HG03108 (cell line): ENCODE measurements around the gene PYHIN1.

Experiments
- ATAC-seq: cut with Tn5 transposase; IDR thresholded peaks from one replicate; pipeline ENCODE4 v1.9.1; 2021; ENCODE audit warnings: moderate library complexity; ENCODE audit not compliant: unreplicated experiment

Gene PYHIN1

GRCh38 chr1:158931055-158931737, at the start of gene PYHIN1:
TSS of gene PYHIN1 (plus strand) at chr1:158931552. CDS start at chr1:158936911, 5,359 bp downstream.
- ATAC-seq, result no peak

GRCh38 chr1:158893654-158894053, 37.7 kb upstream of the PYHIN1 start:
- no peak for ATAC-seq

GRCh38 chr1:158898722-158899121, 32.6 kb upstream of the PYHIN1 start:
- ATAC-seq, result no peak

- no peak for ATAC-seq
Observed at GRCh38 chr1:158901623-158902022, 29.7 kb upstream of the PYHIN1 start.

GRCh38 chr1:158916085-158916484, 15.3 kb upstream of the PYHIN1 start:
- ATAC-seq, result no peak

GRCh38 chr1:158924677-158925076, 6.7 kb upstream of the PYHIN1 start:
- no peak for ATAC-seq

GRCh38 chr1:158930504-158930903, 848 bp upstream of the PYHIN1 start:
- ATAC-seq, result no peak

GRCh38 chr1:158932171-158932570, 819 bp downstream of the PYHIN1 start:
- no peak for ATAC-seq

GRCh38 chr1:158933621-158934020, 2.3 kb downstream of the PYHIN1 start:
- no peak for ATAC-seq

- no peak for ATAC-seq
Observed at GRCh38 chr1:158939180-158939579, 7.8 kb downstream of the PYHIN1 start.

- no peak for ATAC-seq
Observed at GRCh38 chr1:158941317-158941716, 10.0 kb downstream of the PYHIN1 start.

GRCh38 chr1:158942490-158942889, 11.1 kb downstream of the PYHIN1 start:
- no peak for ATAC-seq

GRCh38 chr1:158943059-158943458, 11.7 kb downstream of the PYHIN1 start:
- ATAC-seq, result no peak

GRCh38 chr1:158945061-158945460, 13.7 kb downstream of the PYHIN1 start:
- ATAC-seq, result no peak

- no peak for ATAC-seq
Observed at GRCh38 chr1:158946785-158947184, 15.4 kb downstream of the PYHIN1 start.

- no peak for ATAC-seq
Observed at GRCh38 chr1:158951956-158952355, 20.6 kb downstream of the PYHIN1 start.

GRCh38 chr1:158952416-158952815, 21.1 kb downstream of the PYHIN1 start:
- ATAC-seq, result no peak

- ATAC-seq, result no peak
Observed at GRCh38 chr1:158961178-158961577, 29.8 kb downstream of the PYHIN1 start.

GRCh38 chr1:158962983-158963382, 31.6 kb downstream of the PYHIN1 start:
- ATAC-seq, result no peak

GRCh38 chr1:158969166-158969565, 37.8 kb downstream of the PYHIN1 start:
- ATAC-seq, result no peak

- ATAC-seq, result no peak
Observed at GRCh38 chr1:158969855-158970254, 38.5 kb downstream of the PYHIN1 start.

- no peak for ATAC-seq
Observed at GRCh38 chr1:158972841-158973240, 41.5 kb downstream of the PYHIN1 start.

- no peak for ATAC-seq
Observed at GRCh38 chr1:158976219-158976618, 44.9 kb downstream of the PYHIN1 start.
